ENCODE measurements around the gene LAPTM4A. TPM values are rescaled to one million over a fixed set of nuclear protein-coding genes. Genes with fewer than 3 reads are reported as not detected.

LAPTM4A gene
- polyA plus RNA-seq, 1 donor (not counting 4 experiments of a cell fraction or from before 2014, with no cell fraction given) = 509 TPM

- no peaks in the 10 kb centered on the region for H4K20me1 ChIP-seq (ENCODE audit: control insufficient read depth, extremely low read depth, insufficient read depth, low read length)
- dilution Hi-C loops (cut with MboI; ENCODE audit: extremely low pct_ligation_motif_present, low sequenced_read_pairs) = no loop called here
- no peaks in the 10 kb centered on the region for H3K36me3 ChIP-seq (ENCODE audit: control insufficient read depth in 2 of 2, extremely low read depth in 1 of 2, insufficient read depth in 2 of 2, low read length in 2 of 2)
- no peaks in the 10 kb centered on the region for H3K9me3 ChIP-seq (ENCODE audit: control insufficient read depth, low read depth, low read length)
- no peak overlapping the region for H3K9ac ChIP-seq (ENCODE audit: control insufficient read depth, extremely low read depth, insufficient read depth, low read length)
- TF ChIP-seq EZH2 (IDR thresholded peaks at IDR 0.05; ENCODE audit: low read length) (no peak), CTCF (optimal IDR thresholded peaks at IDR 0.05 in 1 of 3, IDR thresholded peaks at IDR 0.05 in 1 of 3, conservative IDR thresholded peaks at IDR 0.05 in 1 of 3; ENCODE audit: extremely low read depth in 1 of 3, insufficient read depth in 2 of 3, low read length in 3 of 3) (no peak)
- H3K9me1 ChIP-seq (ENCODE audit: control insufficient read depth, extremely low read depth, insufficient read depth, low read length) = no peaks in the 10 kb centered on the region
- no peaks in the 10 kb centered on the region for H3K79me2 ChIP-seq (ENCODE audit: control insufficient read depth, insufficient read depth, low read length)
- H3K4me3 ChIP-seq (ENCODE audit: control insufficient read depth in 2 of 3, extremely low read depth in 1 of 3, insufficient read depth in 2 of 3, low read depth in 1 of 3, low read length in 3 of 3) = no peak overlapping the region
- peaks cover 9% of the 10 kb centered on the region for H3K27me3 ChIP-seq (ENCODE audit: control insufficient read depth, extremely low read depth, insufficient read depth, low read length)
- no peak overlapping the region for H2AFZ ChIP-seq (ENCODE audit: control insufficient read depth, low read length)
- H3K27ac ChIP-seq (ENCODE audit: control insufficient read depth, insufficient read depth, low read length) = no peak overlapping the region
- H3K4me1 ChIP-seq (ENCODE audit: control insufficient read depth, extremely low read depth, insufficient read depth, low read length) = peaks cover 3% of the 10 kb centered on the region
- no peak overlapping the region for H3K4me2 ChIP-seq (ENCODE audit: control insufficient read depth, extremely low read depth, insufficient read depth, low read depth, low read length)
- no peak for DNase-seq (ENCODE audit: low read depth, low spot score)
- no peak for FAIRE-seq
Observed at GRCh38 chr2:20008703-20009102, 42.7 kb downstream of the LAPTM4A start.

GRCh38 chr2:20005891-20006470, 45.4 kb downstream of the LAPTM4A start:
- Histone ChIP-seq H2AFZ (ENCODE audit: control insufficient read depth, low read length) (no peak overlapping the region), H3K9me3 (ENCODE audit: control insufficient read depth, low read depth, low read length) (no peaks in the 10 kb centered on the region), H3K36me3 (ENCODE audit: control insufficient read depth in 2 of 2, extremely low read depth in 1 of 2, insufficient read depth in 2 of 2, low read length in 2 of 2) (no peaks in the 10 kb centered on the region), H3K9me1 (ENCODE audit: control insufficient read depth, extremely low read depth, insufficient read depth, low read length) (no peaks in the 10 kb centered on the region), H3K79me2 (ENCODE audit: control insufficient read depth, insufficient read depth, low read length) (no peaks in the 10 kb centered on the region), H4K20me1 (ENCODE audit: control insufficient read depth, extremely low read depth, insufficient read depth, low read length) (no peaks in the 10 kb centered on the region), H3K9ac (ENCODE audit: control insufficient read depth, extremely low read depth, insufficient read depth, low read length) (no peak overlapping the region), H3K4me2 (ENCODE audit: control insufficient read depth, extremely low read depth, insufficient read depth, low read depth, low read length) (no peak overlapping the region), H3K27me3 (ENCODE audit: control insufficient read depth, extremely low read depth, insufficient read depth, low read length) (peaks cover under 1% of the 10 kb centered on the region), H3K4me3 (ENCODE audit: control insufficient read depth in 2 of 3, extremely low read depth in 1 of 3, insufficient read depth in 2 of 3, low read depth in 1 of 3, low read length in 3 of 3) (no peak overlapping the region), H3K4me1 (ENCODE audit: control insufficient read depth, extremely low read depth, insufficient read depth, low read length) (peaks cover 2% of the 10 kb centered on the region), H3K27ac (ENCODE audit: control insufficient read depth, insufficient read depth, low read length) (no peak overlapping the region)
- TF ChIP-seq EZH2 (IDR thresholded peaks at IDR 0.05; ENCODE audit: low read length) (no peak), CTCF (optimal IDR thresholded peaks at IDR 0.05 in 1 of 3, IDR thresholded peaks at IDR 0.05 in 1 of 3, conservative IDR thresholded peaks at IDR 0.05 in 1 of 3; ENCODE audit: extremely low read depth in 1 of 3, insufficient read depth in 2 of 3, low read length in 3 of 3) (no peak)
- no peak for FAIRE-seq
- no peak for DNase-seq (ENCODE audit: low read depth, low spot score)
- dilution Hi-C loops (cut with MboI; ENCODE audit: extremely low pct_ligation_motif_present, low sequenced_read_pairs) = no loop called here

Data from keratinocyte (primary cell).